Effector memory CD8-positive, alpha-beta T cell (primary cell): ENCODE data around the gene TOP2B.

Experiments
- ATAC-seq: fragments of 150-1000 bp; cut with Tn5 transposase; replicated peaks from 2 replicates; pipeline ENCODE4 v1.10.0; 2021; ENCODE audit warnings: mild to moderate bottlenecking, moderate library complexity
- DNase-seq, 3 experiments: peaks; one replicate each; pipeline ENCODE4 v3.0.0; 2021
- H3K27ac Mint-ChIP-seq, 2 donors: one replicate each; pipeline ENCODE4 v1.8.0; 2022; ENCODE audit warnings: mild to moderate bottlenecking in 2 of 2, mixed read lengths in 2 of 2, moderate library complexity in 2 of 2
- H3K27me3 Mint-ChIP-seq, 2 donors: one replicate each; pipeline ENCODE4 v1.8.0; 2022; ENCODE audit warnings: mixed read lengths in 2 of 2
- H3K36me3 Mint-ChIP-seq: one replicate; pipeline ENCODE4 v1.8.0; 2022; ENCODE audit warnings: mild to moderate bottlenecking, moderate library complexity, mixed read lengths; ENCODE audit not compliant: insufficient read depth
- H3K4me1 Mint-ChIP-seq, 2 donors: one replicate each; pipeline ENCODE4 v1.8.0; 2022; ENCODE audit warnings: low read depth in 2 of 2, mixed read lengths in 2 of 2
- H3K4me3 Mint-ChIP-seq, 2 donors: one replicate each; pipeline ENCODE4 v1.8.0; 2022; ENCODE audit warnings: mild to moderate bottlenecking in 2 of 2, mixed read lengths in 2 of 2, moderate library complexity in 2 of 2
- H3K9me3 Mint-ChIP-seq, 2 donors: one replicate each; pipeline ENCODE4 v1.8.0; 2022; ENCODE audit warnings: mixed read lengths in 2 of 2

TOP2B gene

DNA sequence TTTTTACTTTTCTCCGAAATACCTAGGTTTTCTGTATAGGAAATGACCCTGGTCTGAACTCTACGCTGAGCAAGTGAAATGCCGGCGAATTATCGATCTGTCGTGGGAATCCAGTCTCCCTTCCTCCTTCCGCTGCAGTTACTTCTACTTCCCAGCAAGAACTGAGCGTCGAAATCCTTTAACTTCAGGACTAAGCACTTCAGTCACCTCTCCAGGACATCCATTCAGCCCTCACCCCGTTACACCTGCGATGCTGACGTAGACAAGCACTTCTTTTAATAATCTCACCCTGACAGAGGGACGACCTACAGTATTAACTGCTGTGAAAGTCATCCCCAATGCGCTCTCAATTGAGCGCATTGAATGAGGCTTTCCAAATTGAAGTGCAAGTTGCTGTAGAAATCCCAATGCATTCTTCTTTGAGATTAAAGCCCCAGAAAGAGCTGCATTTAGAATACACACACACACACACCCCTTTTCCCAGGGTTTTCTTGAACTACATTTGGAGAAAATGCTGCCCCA lies 1.3 kb downstream of the TOP2B start:
- DNase-seq: peak; percentile 12 to 31 (median 17)
- H3K36me3 Mint-ChIP-seq: peaks cover 27% of the 10 kb centered on the region
- no peaks in the 10 kb centered on the region for H3K9me3 Mint-ChIP-seq
- H3K4me3 Mint-ChIP-seq: peak overlapping the region; percentile 95 to 97
- peak overlapping the region; percentile 98 to 99 for H3K27ac Mint-ChIP-seq
- peak; percentile 17 for ATAC-seq
- peaks cover 33 to 57% of the 10 kb centered on the region in 2 donors for H3K4me1 Mint-ChIP-seq
- no peaks in the 10 kb centered on the region for H3K27me3 Mint-ChIP-seq

DNA sequence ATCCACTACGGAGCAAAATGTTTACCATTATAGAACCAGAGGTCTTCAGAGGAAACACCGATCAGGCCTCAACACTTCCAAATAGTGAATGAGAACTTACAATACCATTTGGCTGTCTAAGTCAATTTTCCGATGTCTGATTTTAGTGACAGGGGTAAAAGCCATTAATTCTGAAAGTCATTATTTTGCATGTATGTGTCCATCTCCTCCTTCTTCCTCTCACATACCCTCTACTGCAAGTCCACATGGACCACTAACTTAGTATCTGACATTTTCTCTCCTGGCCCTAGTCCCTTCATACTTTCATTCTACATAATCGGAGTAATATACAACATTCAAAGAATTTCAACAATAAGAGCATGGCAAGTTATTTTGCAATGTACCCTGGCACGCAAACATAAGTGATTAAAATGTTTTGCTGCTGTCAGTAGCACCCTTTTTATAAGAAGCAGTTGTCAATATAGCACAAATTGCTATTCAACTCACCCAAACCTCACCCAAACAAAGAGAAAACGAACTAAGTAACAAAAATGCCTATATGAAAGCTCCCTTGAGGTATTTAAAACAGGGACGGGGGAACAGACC lies 1.9 kb downstream of the TOP2B start:
- Mint-ChIP-seq H3K4me3 (peak overlapping the region; percentile 95 to 97), H3K9me3 (no peaks in the 10 kb centered on the region), H3K36me3 (peaks cover 29% of the 10 kb centered on the region), H3K27me3 (no peaks in the 10 kb centered on the region), H3K27ac (peak overlapping the region; percentile 98 to 99), H3K4me1 (peaks cover 33 to 57% of the 10 kb centered on the region in 2 donors)
- DNase-seq (no peak), ATAC-seq (no peak)

DNA sequence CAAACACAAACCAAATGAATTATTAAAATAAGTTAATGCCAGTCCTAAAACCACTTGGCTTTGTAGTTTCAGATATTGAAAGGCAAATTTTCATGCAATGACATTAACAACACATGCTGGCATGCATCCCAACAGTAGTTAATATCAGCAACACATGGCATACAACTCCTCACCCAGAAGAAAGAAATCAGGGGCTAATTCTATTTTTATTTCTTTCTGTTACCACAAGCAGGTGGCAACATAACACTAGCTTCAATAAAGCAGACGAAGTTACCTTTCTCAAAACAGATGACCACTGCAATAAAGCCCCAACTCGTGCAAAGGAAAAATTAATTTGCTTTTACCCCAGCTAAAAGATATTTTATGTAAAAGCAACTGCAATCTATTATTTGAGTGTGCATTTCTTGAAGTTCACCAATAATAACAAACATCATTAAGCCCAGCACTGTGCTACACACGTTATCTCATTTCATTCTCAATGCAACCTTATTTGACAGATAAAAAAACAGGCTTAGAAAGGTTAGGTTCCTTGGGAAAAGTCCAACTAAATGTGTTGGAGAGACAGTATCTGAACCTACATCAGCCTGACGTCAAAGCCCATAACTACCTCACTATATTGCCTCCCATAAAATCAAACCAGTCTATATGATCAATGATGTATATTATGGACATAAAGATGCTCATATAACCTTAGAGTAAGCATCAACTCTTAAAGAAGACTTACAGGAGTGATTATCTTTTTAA lies 2.8 kb downstream of the TOP2B start:
- peaks cover 36% of the 10 kb centered on the region for H3K36me3 Mint-ChIP-seq
- peak overlapping the region; percentile 63 to 97 for H3K4me3 Mint-ChIP-seq
- peak overlapping the region; percentile 27 to 86 for H3K27ac Mint-ChIP-seq
- no peaks in the 10 kb centered on the region for H3K9me3 Mint-ChIP-seq
- no peak for ATAC-seq
- no peak for DNase-seq
- H3K27me3 Mint-ChIP-seq: no peaks in the 10 kb centered on the region
- peaks cover 41 to 66% of the 10 kb centered on the region in 2 donors for H3K4me1 Mint-ChIP-seq

DNA sequence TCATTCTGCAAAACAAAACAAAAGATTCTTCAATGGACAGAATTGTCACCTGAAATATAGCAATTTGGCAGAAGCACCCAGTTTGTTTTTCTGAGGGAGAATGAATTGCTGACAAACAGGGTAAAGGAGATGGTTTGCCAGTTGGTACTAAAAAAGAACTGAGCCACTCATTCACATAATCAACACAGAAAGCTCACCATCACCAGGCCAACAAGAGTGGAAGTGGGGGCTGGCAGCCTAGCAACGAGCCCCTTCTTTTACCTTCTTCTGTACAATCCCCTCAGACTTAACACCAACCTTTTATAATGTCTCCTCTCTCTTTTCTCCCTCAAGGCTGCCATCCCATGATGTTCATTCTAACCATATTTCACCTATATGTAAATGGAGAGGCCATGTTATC lies 5.9 kb downstream of the TOP2B start:
- Mint-ChIP-seq H3K27me3 (no peaks in the 10 kb centered on the region), H3K36me3 (peaks cover 27% of the 10 kb centered on the region), H3K9me3 (no peaks in the 10 kb centered on the region), H3K4me1 (peaks cover 47 to 72% of the 10 kb centered on the region in 2 donors), H3K4me3 (peak overlapping the region; percentile 4 to 40), H3K27ac (peak overlapping the region in 1 of 2 donors; percentile 9)
- DNase-seq (no peak), ATAC-seq (no peak)

DNA sequence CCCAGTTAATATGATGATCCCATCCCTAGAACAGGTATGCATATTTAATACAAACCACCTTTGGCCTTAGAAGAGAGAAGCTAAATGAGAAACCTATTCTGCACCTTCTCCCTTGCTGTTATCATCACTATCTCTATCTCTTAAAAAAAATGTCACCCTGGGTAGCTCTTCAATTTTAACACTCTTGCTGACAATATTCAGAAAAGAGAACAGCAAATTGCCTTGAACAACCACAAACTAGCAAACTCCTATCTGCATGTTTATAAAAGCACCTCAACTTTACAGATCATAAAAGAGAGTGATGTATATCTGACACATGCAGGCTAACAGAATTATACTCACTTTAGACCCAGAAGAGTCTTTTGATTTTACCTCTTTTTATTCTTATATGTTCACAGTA lies 7.4 kb downstream of the TOP2B start:
- Mint-ChIP-seq H3K9me3 (no peaks in the 10 kb centered on the region), H3K27ac (peak overlapping the region; percentile 32 to 38), H3K36me3 (peaks cover 22% of the 10 kb centered on the region), H3K4me1 (peaks cover 49 to 76% of the 10 kb centered on the region in 2 donors), H3K27me3 (no peaks in the 10 kb centered on the region), H3K4me3 (peak overlapping the region; percentile 11 to 19)
- ATAC-seq (peak; percentile 26), DNase-seq (no peak)

DNA sequence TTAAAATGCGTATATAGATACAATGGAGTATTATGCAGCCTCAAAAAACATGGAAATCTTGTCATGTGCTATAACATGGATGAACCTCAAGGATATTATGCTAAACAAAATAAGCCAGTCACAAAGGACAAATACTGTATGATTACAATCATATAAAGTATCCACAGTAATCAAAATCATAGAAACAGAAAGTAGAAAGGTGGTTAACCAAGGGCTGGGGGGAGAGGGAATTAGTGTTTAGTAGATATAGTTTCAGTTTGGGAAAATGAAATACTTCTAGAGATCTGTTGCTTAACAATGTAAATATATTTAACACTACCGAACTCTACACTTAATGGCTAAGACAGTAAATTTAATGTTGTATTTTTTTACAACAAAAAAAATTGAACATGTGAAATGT lies 9.0 kb downstream of the TOP2B start:
- Mint-ChIP-seq H3K4me3 (peak overlapping the region in 1 of 2 donors; percentile 30), H3K36me3 (peaks cover 16% of the 10 kb centered on the region), H3K4me1 (peaks cover 51 to 79% of the 10 kb centered on the region in 2 donors), H3K27me3 (no peaks in the 10 kb centered on the region), H3K9me3 (no peaks in the 10 kb centered on the region), H3K27ac (no peak overlapping the region)
- ATAC-seq (peak; percentile 77), DNase-seq (no peak)

DNA sequence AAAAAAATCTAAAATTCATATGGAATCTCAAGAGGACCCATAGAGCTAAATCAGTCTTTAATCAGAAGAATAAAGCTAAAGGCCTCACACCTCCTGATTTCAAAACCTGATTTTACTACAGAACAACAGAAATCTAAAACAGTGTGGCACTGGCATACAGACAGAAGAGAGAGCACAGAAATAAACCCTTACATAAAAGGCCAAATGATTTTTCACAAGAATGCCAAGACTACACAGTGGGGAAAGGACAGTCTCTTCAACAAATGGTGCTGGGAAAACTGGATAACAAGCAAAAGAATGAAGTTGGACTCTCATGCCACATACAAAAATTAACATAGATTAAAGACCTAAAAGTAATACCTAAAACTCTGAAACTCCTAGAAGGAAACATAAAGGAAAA lies 10.1 kb downstream of the TOP2B start:
- Mint-ChIP-seq H3K27me3 (no peaks in the 10 kb centered on the region), H3K36me3 (peaks cover 16% of the 10 kb centered on the region), H3K4me3 (peak overlapping the region; percentile 25 to 28), H3K9me3 (no peaks in the 10 kb centered on the region), H3K27ac (peak overlapping the region; percentile 13 to 29), H3K4me1 (peaks cover 47 to 74% of the 10 kb centered on the region in 2 donors)
- no peak for DNase-seq
- ATAC-seq: no peak

DNA sequence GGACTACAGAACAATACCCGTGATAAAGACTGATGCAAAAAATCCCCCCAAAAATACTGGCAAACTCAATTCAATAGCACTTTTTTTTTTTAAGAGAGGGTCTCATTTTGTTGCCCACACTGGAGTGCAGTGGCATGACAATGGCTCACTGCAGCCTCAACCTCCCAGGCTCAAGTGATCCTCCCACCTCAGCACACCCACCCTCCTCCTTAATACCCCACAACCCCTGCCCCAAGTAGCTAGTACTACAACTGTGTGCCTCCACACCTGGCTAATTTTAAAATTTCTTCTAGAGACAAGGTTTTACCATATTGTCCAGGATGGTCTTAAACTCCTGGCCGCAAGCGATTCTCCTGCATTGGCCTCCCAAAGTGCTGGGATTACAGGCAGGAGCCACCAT lies 11.4 kb downstream of the TOP2B start:
- peaks cover 16% of the 10 kb centered on the region for H3K36me3 Mint-ChIP-seq
- no peak for ATAC-seq
- H3K4me3 Mint-ChIP-seq: peak overlapping the region; percentile 25 to 52
- H3K27ac Mint-ChIP-seq: peak overlapping the region; percentile 13 to 29
- DNase-seq: no peak
- H3K9me3 Mint-ChIP-seq: peaks cover 4 to 7% of the 10 kb centered on the region in 2 donors
- H3K4me1 Mint-ChIP-seq: peaks cover 43 to 66% of the 10 kb centered on the region in 2 donors
- H3K27me3 Mint-ChIP-seq: no peaks in the 10 kb centered on the region

DNA sequence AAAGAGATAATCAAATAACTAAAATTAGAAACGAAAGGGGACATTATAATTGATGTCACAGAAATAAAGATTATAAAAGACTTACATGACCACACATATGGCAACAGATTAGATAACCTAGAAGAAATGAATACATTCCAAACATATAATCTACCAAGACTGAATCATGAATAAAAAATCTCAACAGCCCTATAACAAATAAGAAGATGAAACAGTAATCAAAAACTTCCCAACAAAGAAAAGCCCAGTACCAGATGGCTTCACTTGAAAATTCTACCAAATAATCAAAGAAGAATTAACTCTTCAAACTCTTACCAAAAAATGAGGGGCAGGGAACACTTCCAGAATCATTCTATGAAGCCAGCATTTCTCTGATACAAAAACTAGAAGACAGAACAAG lies 11.8 kb downstream of the TOP2B start:
- Mint-ChIP-seq H3K27me3 (no peaks in the 10 kb centered on the region), H3K27ac (peak overlapping the region in 1 of 2 donors; percentile 29), H3K4me3 (peak overlapping the region; percentile 25 to 52), H3K36me3 (peaks cover 15% of the 10 kb centered on the region), H3K9me3 (peaks cover 4 to 7% of the 10 kb centered on the region in 2 donors), H3K4me1 (peaks cover 47 to 70% of the 10 kb centered on the region in 2 donors)
- ATAC-seq (no peak), DNase-seq (no peak)

DNA sequence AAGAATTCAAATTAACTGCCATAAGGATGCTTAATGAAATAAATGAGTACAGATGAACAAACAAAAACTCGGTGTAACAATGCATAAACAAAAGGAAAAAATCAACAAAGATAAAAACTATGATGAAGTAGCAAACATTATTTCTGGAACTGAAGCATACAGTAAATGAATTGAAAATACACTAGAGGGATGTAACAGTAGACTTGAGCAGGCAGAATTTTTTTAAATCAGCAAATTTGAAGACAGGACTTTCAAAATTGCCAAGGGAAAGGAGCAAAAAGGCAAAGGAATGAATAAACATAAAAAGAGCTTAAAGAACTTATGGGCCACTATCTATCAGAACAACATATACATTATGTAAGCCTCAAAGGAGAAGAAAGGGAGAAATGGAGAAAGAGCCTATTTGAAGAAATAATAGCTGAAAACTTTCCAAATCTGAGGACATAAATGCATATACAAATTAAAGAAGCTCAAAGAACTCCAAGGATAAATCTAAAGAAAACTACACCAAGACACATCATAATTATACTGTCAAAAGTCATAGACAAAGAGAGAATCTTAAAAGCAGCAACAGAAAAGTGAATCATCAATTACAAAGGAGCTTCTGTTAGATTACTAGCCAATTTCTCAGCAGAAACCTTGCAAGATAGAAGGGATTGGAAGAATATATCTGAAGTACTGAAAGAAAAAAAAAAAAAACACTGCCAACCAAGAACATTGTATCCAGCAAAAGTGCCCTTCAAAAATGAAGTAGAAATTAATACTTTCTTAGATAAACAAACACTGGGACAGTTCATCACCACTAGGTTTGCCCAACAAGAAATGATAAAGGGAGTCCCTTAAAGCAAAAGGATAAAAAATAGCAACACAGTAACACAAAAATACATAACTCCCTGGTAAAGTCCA lies 15.5 kb downstream of the TOP2B start:
- peaks cover 34 to 56% of the 10 kb centered on the region in 2 donors for H3K4me1 Mint-ChIP-seq
- DNase-seq: no peak
- ATAC-seq: no peak

DNA sequence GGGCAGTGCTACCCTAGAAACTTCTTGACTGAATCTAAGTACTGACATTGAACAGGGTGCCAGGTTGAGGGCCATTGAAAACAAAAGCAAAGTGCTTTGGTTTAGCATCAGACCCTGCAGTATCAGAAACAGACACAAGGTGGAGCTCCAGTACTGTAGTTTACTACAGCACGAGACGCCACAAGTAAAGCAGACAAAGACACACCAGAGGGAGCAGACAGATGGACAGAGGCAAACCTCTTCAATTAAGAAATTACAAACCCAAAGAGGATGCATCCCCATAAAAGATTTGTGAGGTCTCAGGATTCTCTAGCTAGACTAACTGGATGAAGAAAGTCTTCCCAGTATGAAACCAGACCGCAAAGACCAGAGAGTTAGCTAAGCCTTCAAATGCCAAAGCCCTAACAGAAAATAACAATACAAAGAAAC lies 16.6 kb downstream of the TOP2B start:
- ATAC-seq (peak; percentile 98), DNase-seq (peak; percentile 87 to 90 (median 89))
- Mint-ChIP-seq H3K27me3 (no peaks in the 10 kb centered on the region), H3K27ac (peak overlapping the region; percentile 25 to 64), H3K36me3 (peaks cover 18% of the 10 kb centered on the region), H3K4me1 (peaks cover 25 to 50% of the 10 kb centered on the region in 2 donors), H3K9me3 (peaks cover 4 to 7% of the 10 kb centered on the region in 2 donors), H3K4me3 (peak overlapping the region in 1 of 2 donors; percentile 3)

More for the DNA sequence above, 15.5 kb downstream of the TOP2B start:
- no peak overlapping the region for H3K4me3 Mint-ChIP-seq
- peaks cover 4 to 7% of the 10 kb centered on the region in 2 donors for H3K9me3 Mint-ChIP-seq
- H3K27me3 Mint-ChIP-seq: no peaks in the 10 kb centered on the region
- peak overlapping the region; percentile 6 to 80 for H3K27ac Mint-ChIP-seq
- peaks cover 11% of the 10 kb centered on the region for H3K36me3 Mint-ChIP-seq

DNA sequence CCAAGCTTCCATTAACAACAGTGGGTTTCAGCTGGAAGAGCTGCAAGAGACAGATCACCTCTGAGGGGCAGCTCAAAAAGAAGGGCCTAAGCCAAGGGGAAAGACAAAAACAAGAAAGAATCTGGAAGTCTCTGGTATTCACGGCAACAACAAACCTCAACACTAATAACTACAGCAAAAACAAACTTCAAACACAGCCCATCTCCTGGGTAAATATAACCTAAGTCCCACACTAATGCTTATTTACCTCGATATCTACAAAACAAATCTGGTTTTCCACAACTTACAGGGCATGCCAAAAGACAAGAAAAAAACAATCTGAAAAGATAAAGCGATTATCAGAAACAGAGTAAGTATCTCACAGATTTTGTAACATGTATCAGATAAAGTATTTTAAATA lies 29.7 kb downstream of the TOP2B start:
- Mint-ChIP-seq H3K36me3 (peaks cover 81% of the 10 kb centered on the region), H3K4me1 (peaks cover 7 to 19% of the 10 kb centered on the region in 2 donors), H3K27me3 (no peaks in the 10 kb centered on the region), H3K27ac (peak overlapping the region; percentile 66 to 70), H3K4me3 (no peak overlapping the region), H3K9me3 (no peaks in the 10 kb centered on the region)
- DNase-seq: no peak
- ATAC-seq: no peak

DNA sequence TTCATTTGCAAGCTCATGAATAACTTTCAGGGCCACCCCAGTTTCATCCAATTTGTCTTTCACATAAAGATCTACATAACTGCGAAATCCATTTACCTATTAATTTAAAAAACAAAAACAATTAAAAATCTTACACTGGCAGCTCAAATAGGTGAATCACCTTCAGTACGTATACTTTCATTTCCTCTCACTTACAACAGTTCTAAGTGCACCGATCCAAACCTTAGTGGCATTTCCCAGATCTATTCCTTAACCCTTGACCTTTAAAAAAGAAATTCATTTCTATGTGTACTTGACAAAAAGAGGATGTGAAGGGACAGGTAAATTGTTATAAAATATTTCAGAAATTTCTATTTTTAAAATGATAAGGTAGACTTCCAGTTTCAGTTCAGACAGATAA lies 30.8 kb downstream of the TOP2B start:
- Mint-ChIP-seq H3K36me3 (peaks cover 83% of the 10 kb centered on the region), H3K4me1 (peaks cover 7 to 19% of the 10 kb centered on the region in 2 donors), H3K27me3 (no peaks in the 10 kb centered on the region), H3K9me3 (no peaks in the 10 kb centered on the region), H3K4me3 (no peak overlapping the region), H3K27ac (no peak overlapping the region)
- ATAC-seq (no peak), DNase-seq (no peak)
